K562 (cell line): ENCODE results near the gene FDX1. TPM values are rescaled to one million over a fixed set of nuclear protein-coding genes. Genes with fewer than 3 reads are reported as not detected.
A peak's percentile ranks its signal among the peaks of the same experiment; 100 is the strongest.

Experiments
- BMI1 ChIP-seq: fragments of 150-350 bp; IDR thresholded peaks from 2 replicates; pipeline ENCODE4 v1.6.1; 2014; ENCODE audit warnings: low read length
- CTCF ChIP-seq, 3 experiments: IDR thresholded peaks in 2 of 3; conservative IDR thresholded peaks in 1 of 3; 2 replicates each; pipeline ENCODE4 v1.5.1; 2011 to 2012; ENCODE audit warnings: low read length in 3 of 3, mild to moderate bottlenecking in 3 of 3, control low read depth in 2 of 3, improper control_type of control experiment in 1 of 3, inconsistent platforms in 1 of 3, low read depth in 1 of 3, mixed read lengths in 1 of 3, moderate library complexity in 1 of 3; ENCODE audit not compliant: insufficient read depth in 2 of 3
- ELK1 ChIP-seq: sonication (generic); formaldehyde crosslinking; IDR thresholded peaks from 2 replicates; pipeline ENCODE4 v1.8.1; 2022; ENCODE audit warnings: missing genetic modification reagents
- GATAD2A ChIP-seq: fragments of 450-650 bp; IDR thresholded peaks from 2 replicates; pipeline ENCODE4 v1.6.1; 2017
- KLF6 ChIP-seq: fragments of 250-450 bp; sonication (Bioruptor Pico); IDR thresholded peaks from 2 replicates; pipeline ENCODE4 v1.4.0; 2020; ENCODE audit warnings: mild to moderate bottlenecking, moderate library complexity, borderline replicate concordance
- L3MBTL2 ChIP-seq: fragments of 450-650 bp; IDR thresholded peaks from 2 replicates; pipeline ENCODE4 v1.6.1; 2016; ENCODE audit warnings: mild to moderate bottlenecking, moderate library complexity
- MITF ChIP-seq: IDR thresholded peaks from 2 replicates; pipeline ENCODE4 v1.6.1; 2014; ENCODE audit warnings: antibody characterized with exemption
- NCOA4 ChIP-seq: fragments of 450-650 bp; IDR thresholded peaks from 2 replicates; pipeline ENCODE4 v1.6.1; 2018; ENCODE audit warnings: mild to moderate bottlenecking; ENCODE audit not compliant: partially characterized antibody
- NELFE ChIP-seq: IDR thresholded peaks from 2 replicates; pipeline ENCODE4 v1.6.1; 2011; ENCODE audit warnings: mild to moderate bottlenecking; ENCODE audit not compliant: insufficient read depth, insufficient read length
- PML ChIP-seq: IDR thresholded peaks from 2 replicates; pipeline ENCODE4 v1.6.1; 2012; ENCODE audit warnings: low read length, inconsistent platforms
- POLR2B ChIP-seq: fragments of 450-650 bp; IDR thresholded peaks from 2 replicates; pipeline ENCODE4 v1.6.1; 2018; ENCODE audit warnings: low read depth; ENCODE audit not compliant: partially characterized antibody
- TARDBP ChIP-seq: fragments of 450-650 bp; IDR thresholded peaks from 2 replicates; pipeline ENCODE4 v1.6.1; 2016
- WHSC1 ChIP-seq: IDR thresholded peaks from one replicate; pipeline ENCODE4 v1.6.1; 2012; ENCODE audit warnings: low read length, control low read depth, inconsistent platforms
- ZNF212 ChIP-seq: fragments of 450-650 bp; formaldehyde crosslinking; IDR thresholded peaks from 2 replicates; pipeline ENCODE4 v1.4.0; 2020; ENCODE audit warnings: mild to moderate bottlenecking
- ZNF318 ChIP-seq, 2 experiments: fragments of 450-650 bp; IDR thresholded peaks; 2 replicates each; pipeline ENCODE4 v1.6.1; 2016; ENCODE audit warnings: mild to moderate bottlenecking in 2 of 2, borderline replicate concordance in 1 of 2, low read depth in 1 of 2, moderate library complexity in 1 of 2
- polyA plus RNA-seq, 8 experiments: library from polyadenylated mRNA; depleted of rRNA in 4 of 8; stranded (reverse) in 5 of 8; unstranded in 3 of 8; fragments of >200 nt; fragmentation: Nextera tagmentation in 2 of 8; fragmentation: Illumina TruSeq in 1 of 8; extraction: Ambion mirVana in 2 of 8; extraction: Trizol in 1 of 8; gene quantifications; 2 replicates each; pipeline versions ENCODE4 v1.2.1 to v1.2.3, GENCODE V29; 2011 to 2014; ENCODE audit warnings: inconsistent platforms in 1 of 8, missing spikeins in 1 of 8
- total RNA-seq, 7 experiments: library from RNA; depleted of rRNA in 6 of 7; stranded (reverse); fragments of >200 nt in 6 of 7; fragmentation: Illumina TruSeq in 2 of 7; extraction: Trizol in 2 of 7; gene quantifications; 2 replicates each; pipeline versions ENCODE4 v1.2.1 to v1.2.3, GENCODE V29; 2011 to 2021; ENCODE audit warnings: low replicate concordance in 1 of 7

Gene FDX1
- total and polyA plus RNA-seq, 9 of the 15 experiments (the other 6 are each of a cell fraction or from before 2014, with no cell fraction given) = 6.4 to 14.3 (median 11.4) TPM

- TF ChIP-seq ELK1 (CRISPR knock-in tag) = no peak
- no peak for TF ChIP-seq BMI1
- TF ChIP-seq WHSC1 = no peak
- no peak for TF ChIP-seq ZNF318 (IDR thresholded peaks at IDR 0.05; ENCODE audit: borderline replicate concordance in 1 of 2, low read depth in 1 of 2)
- TF ChIP-seq POLR2B = no peak
- 0 out of 2 replicates have a peak, but pooled peaks have one; percentile 14 for TF ChIP-seq TARDBP
- TF ChIP-seq ZNF212 = no peak
- no peak for TF ChIP-seq L3MBTL2
- TF ChIP-seq NCOA4 = no peak
- TF ChIP-seq PML = no peak
- TF ChIP-seq MITF = no peak
- TF ChIP-seq KLF6 (CRISPR knock-in tag) = no peak
- TF ChIP-seq GATAD2A = 0 out of 2 replicates have a peak, but pooled peaks have one; percentile 26
- no peak for TF ChIP-seq CTCF (IDR thresholded peaks at IDR 0.05 in 2 of 3, conservative IDR thresholded peaks at IDR 0.05 in 1 of 3; ENCODE audit: insufficient read depth in 2 of 3, low read depth in 1 of 3, low read length in 3 of 3)
- no peak for TF ChIP-seq NELFE
These were observed 1.4 kb downstream of the FDX1 start (continued) for GRCh38 chr11:110431051-110431672.
